A549 (cell line): ENCODE measurements around the gene CYSLTR2. TPM values are rescaled to one million over a fixed set of nuclear protein-coding genes. Genes with fewer than 3 reads are reported as not detected.
"Not testable (repeated sequence)": the region's sequence is repeated elsewhere in the genome, so short reads cannot be mapped to it uniquely, and the experiment has no call there.

Source experiments
- ATAC-seq, 2 experiments: fragments of 200-7000 bp in 1 of 2; fragments of >200 bp in 1 of 2; cut with Nextera tagmentation in 1 of 2; cut with Tn5 transposase in 1 of 2; 3 replicates each; pipeline versions ENCODE4 v1.8.0 to v1.9.1; 2018 to 2020; ENCODE audit warnings: mild to moderate bottlenecking in 1 of 2, moderate library complexity in 1 of 2
- CTCF ChIA-PET: fragments of 300-600 bp; sonication (Branson Sonifier 250); formaldehyde crosslinking; extraction: SDS; loops from one replicate; lab custom pipeline; 2021; ENCODE audit warnings: antibody characterized with exemption, inconsistent platforms; lab: Yijun Ruan, JAX
- POLR2A ChIA-PET: fragments of 350-600 bp; formaldehyde crosslinking; extraction: SDS; loops from one replicate; lab custom pipeline; 2021; ENCODE audit warnings: antibody characterized with exemption, inconsistent platforms; lab: Yijun Ruan, JAX
- DNase-seq, 2 experiments: peaks; one replicate each; pipeline versions ENCODE4 v3.0.0 to v3.0.0-alpha.2; 2011 to 2016; ENCODE audit warnings: low read depth in 1 of 2, low spot score in 1 of 2
- FAIRE-seq: peaks from 2 replicates; lab custom pipeline; 2011; peaks lifted over from hg19 to GRCh38; lab: Jason Lieb, UNC
- H3K27ac ChIP-seq, 2 experiments: fragments of >200 bp; sonication (Bioruptor Twin); formaldehyde crosslinking; 3 replicates each; pipeline ENCODE4 v1.5.1; 2016 to 2017
- H3K4me1 ChIP-seq: fragments of >200 bp; sonication (Bioruptor Twin); formaldehyde crosslinking; 3 replicates; pipeline ENCODE4 v1.6.1; 2016
- H3K4me2 ChIP-seq: fragments of >200 bp; sonication (Bioruptor Twin); formaldehyde crosslinking; 3 replicates; pipeline ENCODE4 v1.6.1; 2016
- H3K4me3 ChIP-seq: fragments of >200 bp; sonication (Bioruptor Twin); formaldehyde crosslinking; 3 replicates; pipeline ENCODE4 v1.5.1; 2016
- H3K9me3 ChIP-seq: fragments of >200 bp; sonication (Bioruptor Twin); formaldehyde crosslinking; 3 replicates; pipeline ENCODE4 v1.6.1; 2016
- CEBPB ChIP-seq, 2 experiments: fragments of >200 bp in 1 of 2; sonication (Bioruptor Twin) in 1 of 2; formaldehyde crosslinking in 1 of 2; IDR thresholded peaks; 2 replicates each; pipeline ENCODE4 v1.6.1; 2012 to 2016
- EHF ChIP-seq: fragments of 250-450 bp; sonication (Bioruptor Pico); IDR thresholded peaks from 2 replicates; pipeline ENCODE4 v1.5.0; 2020; ENCODE audit warnings: mild to moderate bottlenecking
- EHMT2 ChIP-seq: fragments of 200-600 bp; sonication (generic); IDR thresholded peaks from 2 replicates; pipeline ENCODE4 v1.6.1; 2016; ENCODE audit warnings: antibody characterized with exemption, low read depth, mild to moderate bottlenecking, moderate library complexity
- ELK1 ChIP-seq: fragments of 150-350 bp; IDR thresholded peaks from 2 replicates; pipeline ENCODE4 v1.6.1; 2014; ENCODE audit warnings: low read depth, mild to moderate bottlenecking, low read length
- GATA3 ChIP-seq: IDR thresholded peaks from 2 replicates; pipeline ENCODE4 v1.6.1; 2012; ENCODE audit warnings: borderline replicate concordance
- HES2 ChIP-seq: fragments of >200 bp; sonication (Bioruptor Twin); formaldehyde crosslinking; IDR thresholded peaks from 2 replicates; pipeline ENCODE4 v1.6.1; 2016
- HMGXB4 ChIP-seq: fragments of 250-450 bp; sonication (Bioruptor Pico); IDR thresholded peaks from 2 replicates; pipeline ENCODE4 v1.5.0; 2021; ENCODE audit warnings: mild to moderate bottlenecking, moderate library complexity, borderline replicate concordance
- HOXB5 ChIP-seq: fragments of 250-450 bp; sonication (Bioruptor Pico); IDR thresholded peaks from 2 replicates; pipeline ENCODE4 v1.5.0; 2020; ENCODE audit warnings: mild to moderate bottlenecking, moderate library complexity
- JUN ChIP-seq, 2 experiments: fragments of >200 bp; sonication (Bioruptor Twin); formaldehyde crosslinking; IDR thresholded peaks; 2 replicates in 1 of 2; 3 replicates in 1 of 2; pipeline ENCODE4 v1.6.1; 2016 to 2017
- JUNB ChIP-seq: fragments of >200 bp; sonication (Bioruptor Twin); formaldehyde crosslinking; IDR thresholded peaks from 2 replicates; pipeline ENCODE4 v1.6.1; 2016
- KDM1A ChIP-seq: fragments of 200-600 bp; sonication (generic); IDR thresholded peaks from 2 replicates; pipeline ENCODE4 v1.6.1; 2016; ENCODE audit warnings: low read depth, mild to moderate bottlenecking
- KDM5A ChIP-seq: fragments of 200-600 bp; sonication (generic); IDR thresholded peaks from 2 replicates; pipeline ENCODE4 v1.6.1; 2016; ENCODE audit warnings: antibody characterized with exemption, mild to moderate bottlenecking
- MAFK ChIP-seq: fragments of 450-650 bp; IDR thresholded peaks from 2 replicates; pipeline ENCODE4 v1.6.1; 2014; ENCODE audit not compliant: partially characterized antibody
- MAX ChIP-seq: IDR thresholded peaks from 2 replicates; pipeline ENCODE4 v1.6.1; 2012
- MYC ChIP-seq: IDR thresholded peaks from 2 replicates; pipeline ENCODE4 v1.6.1; 2012; ENCODE audit warnings: mild to moderate bottlenecking, inconsistent platforms, low read length, improper control_type of control experiment, borderline replicate concordance
- NR3C1 ChIP-seq: fragments of >200 bp; sonication (Bioruptor Twin); formaldehyde crosslinking; IDR thresholded peaks from 3 replicates; pipeline ENCODE4 v1.6.1; 2017
- POLR2AphosphoS2 ChIP-seq: conservative IDR thresholded peaks from 2 replicates; pipeline ENCODE4 v1.6.1; 2012; ENCODE audit warnings: low read length, improper control_type of control experiment, inconsistent platforms
- REST ChIP-seq: fragments of 200-600 bp; sonication (generic); IDR thresholded peaks from 2 replicates; pipeline ENCODE4 v1.6.1; 2016; ENCODE audit warnings: antibody characterized with exemption, mild to moderate bottlenecking, moderate library complexity
- RFX5 ChIP-seq: fragments of 450-650 bp; IDR thresholded peaks from 2 replicates; pipeline ENCODE4 v1.7.1; 2014; ENCODE audit warnings: antibody characterized with exemption, mild to moderate bottlenecking, moderate library complexity
- RNF2 ChIP-seq: fragments of 200-600 bp; sonication (generic); IDR thresholded peaks from 2 replicates; pipeline ENCODE4 v1.6.1; 2016; ENCODE audit warnings: low read depth, mild to moderate bottlenecking, antibody characterized with exemption, moderate library complexity, borderline replicate concordance
- SREBF2 ChIP-seq: fragments of 450-650 bp; IDR thresholded peaks from 2 replicates; pipeline ENCODE4 v1.6.1; 2014; ENCODE audit warnings: mild to moderate bottlenecking, moderate library complexity
- ZC3H11A ChIP-seq: fragments of 450-650 bp; IDR thresholded peaks from 2 replicates; pipeline ENCODE4 v1.6.1; 2014; ENCODE audit warnings: antibody characterized with exemption, mild to moderate bottlenecking
- ZFP36 ChIP-seq: fragments of 450-650 bp; IDR thresholded peaks from 2 replicates; pipeline ENCODE4 v1.6.1; 2014; ENCODE audit warnings: borderline replicate concordance; ENCODE audit not compliant: partially characterized antibody
- ZNF302 ChIP-seq: fragments of 250-450 bp; sonication (Bioruptor Pico); IDR thresholded peaks from 2 replicates; pipeline ENCODE4 v1.9.0; 2021; ENCODE audit warnings: inconsistent platforms, mild to moderate bottlenecking, moderate library complexity
- WGBS: methylation state at CpG from one replicate; pipeline ENCODE4 v1.1.6; 2017; ENCODE audit errors: missing lambda C conversion rate; 5-methylcytosine and 5-hydroxymethylcytosine counted together
- polyA plus RNA-seq, 4 experiments: library from polyadenylated mRNA; depleted of rRNA in 3 of 4; stranded (reverse); fragments of >200 nt; fragmentation: RNase III in 1 of 4; extraction: RNeasy Plus Mini Kit Qiagen cat#74134 plus additional on column Dnase treatment in 1 of 4; gene quantifications; 2 replicates in 3 of 4; 3 replicates in 1 of 4; pipeline ENCODE4 v1.2.3, GENCODE V29; 2011 to 2017

CYSLTR2 gene
- polyA plus RNA-seq, 2 of the 4 experiments (the other 2 are of a cell fraction): not detected

GRCh38 chr13:48693998-48694397 is 40.3 kb downstream of the CYSLTR2 start (continued):
- no peak for TF ChIP-seq RNF2

GRCh38 chr13:48695776-48696175 is 42.0 kb downstream of the CYSLTR2 start:
- no peaks in the 10 kb centered on the region for H3K4me1 ChIP-seq
- TF ChIP-seq ZFP36 (no peak), HES2 (no peak), GATA3 (no peak), KDM1A (no peak), MAX (no peak), KDM5A (no peak), HMGXB4 (no peak), JUNB (no peak), CEBPB (IDR thresholded peaks at IDR 0.05) (no peak), SREBF2 (no peak)
- no peak overlapping the region for H3K4me3 ChIP-seq
- ATAC-seq (no peak), FAIRE-seq (no peak), DNase-seq (no peak)
- ChIA-PET POLR2A (no interaction called here), CTCF (interaction anchor here (2.1 kb wide), 1 partner anchor 14 kb away, joined by 5 read pairs; no protein-coding TSS in a partner anchor)
- no peaks in the 10 kb centered on the region for H3K9me3 ChIP-seq
- H3K4me2 ChIP-seq: no peak overlapping the region
- WGBS: 62% methylated on average over 2 of the region's 2 CpGs
- no peak overlapping the region for H3K27ac ChIP-seq

GRCh38 chr13:48696676-48697075 is 42.9 kb downstream of the CYSLTR2 start:
- CTCF ChIA-PET: interaction anchor here (2.1 kb wide), 1 partner anchor 13 kb away, joined by 5 read pairs; no protein-coding TSS in a partner anchor
- DNase-seq, H3K4me1 ChIP-seq, FAIRE-seq, H3K27ac ChIP-seq, H3K4me3 ChIP-seq, H3K9me3 ChIP-seq, H3K4me2 ChIP-seq, ATAC-seq, POLR2A ChIA-PET: not testable (repeated sequence)
- 19% methylated on average over 4 of the region's 12 CpGs for WGBS

GRCh38 chr13:48707405-48707804 is 53.7 kb downstream of the CYSLTR2 start:
- POLR2A ChIA-PET: no interaction called here
- ATAC-seq: no peak
- 9% methylated on average over 5 of the region's 5 CpGs for WGBS
- TF ChIP-seq EHMT2 (no peak), EHF (no peak)
- TF ChIP-seq, all 56 proteins: peak for 0
- Histone ChIP-seq H3K4me3 (no peak overlapping the region), H3K4me1 (no peaks in the 10 kb centered on the region), H3K27ac (no peak overlapping the region), H3K4me2 (no peak overlapping the region), H3K9me3 (no peaks in the 10 kb centered on the region)
- FAIRE-seq: no peak
- DNase-seq: no peak
- CTCF ChIA-PET: interaction anchor here (1.2 kb wide), 1 partner anchor 25 kb away, joined by 3 read pairs; no protein-coding TSS in a partner anchor

GRCh38 chr13:48708764-48709163 is 55.0 kb downstream of the CYSLTR2 start:
- ChIA-PET POLR2A (no interaction called here), CTCF (interaction anchor here (1.4 kb wide), 1 partner anchor 12 kb away, joined by 5 read pairs; no protein-coding TSS in a partner anchor)
- 5% methylated on average over 1 of the region's 1 CpG for WGBS
- Histone ChIP-seq H3K4me3 (no peak overlapping the region), H3K4me2 (no peak overlapping the region), H3K4me1 (no peaks in the 10 kb centered on the region), H3K27ac (no peak overlapping the region), H3K9me3 (no peaks in the 10 kb centered on the region)
- FAIRE-seq (no peak), ATAC-seq (no peak), DNase-seq (no peak)
- TF ChIP-seq MYC (no peak), POLR2AphosphoS2 (no peak), RFX5 (no peak), ELK1 (no peak), NR3C1 (no peak), JUN (IDR thresholded peaks at IDR 0.05) (no peak), MAFK (no peak), REST (no peak), HOXB5 (CRISPR knock-in tag) (no peak), ZC3H11A (no peak), ZNF302 (CRISPR knock-in tag) (no peak)
